HL-60 (cell line): ENCODE results near the gene PRDM5.

Experiments used
- CTCF ChIP-seq: IDR thresholded peaks from one replicate; pipeline ENCODE4 v1.5.1; 2011; ENCODE audit warnings: low read length, control low read depth, inconsistent platforms; ENCODE audit not compliant: insufficient read depth
- GABPA ChIP-seq: IDR thresholded peaks from 2 replicates; pipeline ENCODE4 v1.6.1; 2012; ENCODE audit warnings: low read depth
- POLR2AphosphoS5 ChIP-seq: IDR thresholded peaks from 2 replicates; pipeline ENCODE4 v1.6.1; 2012; ENCODE audit warnings: low read depth

GRCh38 chr4:120777459-120777858 is 145.1 kb downstream of the PRDM5 start:
- TF ChIP-seq CTCF = no peak
- no peak for TF ChIP-seq GABPA
- TF ChIP-seq POLR2AphosphoS5 = no peak
